Subcutaneous adipose tissue (tissue), 4 donors: ENCODE measurements around the gene KCNJ10. TPM values are rescaled to one million over a fixed set of nuclear protein-coding genes. Genes with fewer than 3 reads are reported as not detected.

ENCODE experiments used
- total RNA-seq, 4 donors: library from RNA; depleted of rRNA; stranded (reverse); fragments of >200 nt; gene quantifications; one replicate each; pipeline ENCODE4 v1.1.0, GENCODE V29; 2016
- TF ChIP-seq, protein P1 (sequence below): fragments of 450-650 bp; IDR thresholded peaks from one replicate; pipeline ENCODE4 v1.5.1; 2016; ENCODE audit warnings: low read depth, mild to moderate bottlenecking, control low read depth, antibody characterized with exemption, moderate library complexity

KCNJ10 gene
- total RNA-seq, 4 donors from 2014 or later = not detected

DNA sequence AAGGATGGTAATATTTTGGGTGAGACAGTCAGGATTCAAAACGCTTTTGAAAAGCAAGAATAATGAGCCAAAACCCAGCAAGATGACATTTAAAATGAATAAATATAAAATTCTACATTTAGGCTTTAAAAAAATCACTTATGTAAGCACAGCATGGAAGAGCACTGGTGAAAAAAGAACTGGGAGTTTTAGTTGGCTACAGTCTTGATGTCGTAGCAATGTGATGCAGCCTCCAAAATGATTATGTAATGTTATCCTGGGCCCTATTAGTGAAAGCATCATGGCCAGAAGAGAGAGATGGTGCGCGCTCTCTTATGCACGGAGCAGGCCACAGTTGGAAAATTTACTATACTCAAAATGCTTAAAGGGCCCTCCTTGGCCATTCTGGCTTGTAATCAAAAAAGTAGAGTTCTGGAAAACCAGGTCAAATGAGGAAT lies 16.5 kb upstream of the KCNJ10 start:
- TF ChIP-seq, protein P1, sequence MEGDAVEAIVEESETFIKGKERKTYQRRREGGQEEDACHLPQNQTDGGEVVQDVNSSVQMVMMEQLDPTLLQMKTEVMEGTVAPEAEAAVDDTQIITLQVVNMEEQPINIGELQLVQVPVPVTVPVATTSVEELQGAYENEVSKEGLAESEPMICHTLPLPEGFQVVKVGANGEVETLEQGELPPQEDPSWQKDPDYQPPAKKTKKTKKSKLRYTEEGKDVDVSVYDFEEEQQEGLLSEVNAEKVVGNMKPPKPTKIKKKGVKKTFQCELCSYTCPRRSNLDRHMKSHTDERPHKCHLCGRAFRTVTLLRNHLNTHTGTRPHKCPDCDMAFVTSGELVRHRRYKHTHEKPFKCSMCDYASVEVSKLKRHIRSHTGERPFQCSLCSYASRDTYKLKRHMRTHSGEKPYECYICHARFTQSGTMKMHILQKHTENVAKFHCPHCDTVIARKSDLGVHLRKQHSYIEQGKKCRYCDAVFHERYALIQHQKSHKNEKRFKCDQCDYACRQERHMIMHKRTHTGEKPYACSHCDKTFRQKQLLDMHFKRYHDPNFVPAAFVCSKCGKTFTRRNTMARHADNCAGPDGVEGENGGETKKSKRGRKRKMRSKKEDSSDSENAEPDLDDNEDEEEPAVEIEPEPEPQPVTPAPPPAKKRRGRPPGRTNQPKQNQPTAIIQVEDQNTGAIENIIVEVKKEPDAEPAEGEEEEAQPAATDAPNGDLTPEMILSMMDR = no peak

DNA sequence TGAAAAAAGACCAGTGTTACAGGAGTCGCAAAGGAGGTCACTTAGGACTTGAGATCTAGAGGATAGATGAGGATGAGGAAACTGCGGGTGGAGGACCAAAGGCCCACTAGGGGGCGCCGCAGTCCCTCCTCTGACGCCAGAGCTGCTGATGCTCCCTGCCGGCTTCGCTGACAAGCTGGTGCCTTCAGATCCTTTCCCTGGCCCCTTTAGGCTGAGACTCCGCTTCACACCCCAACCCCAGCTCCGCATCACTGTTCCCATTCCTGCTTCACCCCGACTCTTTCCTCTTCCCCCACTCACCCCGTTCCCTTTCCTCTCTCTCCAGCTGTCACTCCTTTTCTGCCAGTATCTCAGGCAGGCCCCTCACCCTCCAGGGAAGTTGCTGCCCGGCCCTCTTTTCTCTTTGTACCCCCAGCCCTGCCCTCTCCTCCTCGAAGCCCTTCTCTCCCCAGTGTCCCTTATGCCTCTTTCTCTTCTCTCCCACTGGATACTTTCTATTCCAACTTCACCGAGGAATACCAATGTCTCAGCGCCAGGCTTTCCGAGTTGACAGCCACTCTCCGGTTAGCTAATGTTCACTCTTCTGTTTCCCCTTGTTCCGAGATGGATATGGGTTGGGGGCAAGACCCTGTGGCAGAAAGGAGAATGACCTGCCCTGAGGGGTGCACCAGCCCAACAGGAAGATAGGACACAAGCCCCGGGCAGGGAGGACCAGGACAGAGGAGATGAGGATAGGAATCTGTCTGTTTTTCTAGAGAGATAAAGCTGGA lies 15.9 kb upstream of the KCNJ10 start:
- TF ChIP-seq, protein P1 = no peak

DNA sequence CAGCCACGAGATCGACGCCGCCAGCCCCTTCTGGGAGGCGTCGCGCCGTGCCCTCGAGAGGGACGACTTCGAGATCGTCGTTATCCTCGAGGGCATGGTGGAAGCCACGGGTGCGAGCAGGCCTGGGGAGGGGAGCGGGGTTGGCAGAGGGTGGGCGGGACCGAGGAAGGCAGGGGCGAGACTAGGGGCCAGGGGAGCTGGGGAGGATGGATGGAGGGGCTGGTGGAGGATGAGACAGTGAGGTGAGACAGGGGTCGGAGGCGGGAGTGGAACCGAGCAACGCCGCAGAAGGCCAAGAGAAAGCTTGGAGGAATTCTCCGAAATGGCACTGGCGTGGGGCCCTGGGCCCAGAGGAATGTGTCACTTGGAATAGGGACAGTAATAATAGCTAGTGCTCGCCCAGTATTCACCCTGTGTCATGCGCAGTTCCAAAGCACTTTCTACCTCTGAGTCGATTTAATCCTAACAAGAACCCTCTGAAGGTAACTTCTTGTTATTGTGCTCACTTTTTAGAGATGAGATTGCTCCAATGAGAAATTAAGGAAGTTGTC lies 14.9 kb upstream of the KCNJ10 start:
- TF ChIP-seq, protein P1 = no peak

DNA sequence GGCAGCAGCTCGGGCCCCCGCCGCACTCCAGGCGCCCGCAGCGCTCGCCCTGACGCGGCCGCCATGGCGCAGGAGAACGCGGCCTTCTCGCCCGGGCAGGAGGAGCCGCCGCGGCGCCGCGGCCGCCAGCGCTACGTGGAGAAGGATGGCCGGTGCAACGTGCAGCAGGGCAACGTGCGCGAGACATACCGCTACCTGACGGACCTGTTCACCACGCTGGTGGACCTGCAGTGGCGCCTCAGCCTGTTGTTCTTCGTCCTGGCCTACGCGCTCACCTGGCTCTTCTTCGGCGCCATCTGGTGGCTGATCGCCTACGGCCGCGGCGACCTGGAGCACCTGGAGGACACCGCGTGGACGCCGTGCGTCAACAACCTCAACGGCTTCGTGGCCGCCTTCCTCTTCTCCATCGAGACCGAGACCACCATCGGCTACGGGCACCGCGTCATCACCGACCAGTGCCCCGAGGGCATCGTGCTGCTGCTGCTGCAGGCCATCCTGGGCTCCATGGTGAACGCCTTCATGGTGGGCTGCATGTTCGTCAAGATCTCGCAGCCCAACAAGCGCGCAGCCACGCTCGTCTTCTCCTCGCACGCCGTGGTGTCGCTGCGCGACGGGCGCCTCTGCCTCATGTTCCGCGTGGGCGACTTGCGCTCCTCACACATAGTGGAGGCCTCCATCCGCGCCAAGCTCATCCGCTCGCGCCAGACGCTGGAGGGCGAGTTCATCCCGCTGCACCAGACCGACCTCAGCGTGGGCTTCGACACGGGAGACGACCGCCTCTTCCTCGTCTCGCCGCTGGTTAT lies 14.2 kb upstream of the KCNJ10 start:
- TF ChIP-seq, protein P1 = no peak

DNA sequence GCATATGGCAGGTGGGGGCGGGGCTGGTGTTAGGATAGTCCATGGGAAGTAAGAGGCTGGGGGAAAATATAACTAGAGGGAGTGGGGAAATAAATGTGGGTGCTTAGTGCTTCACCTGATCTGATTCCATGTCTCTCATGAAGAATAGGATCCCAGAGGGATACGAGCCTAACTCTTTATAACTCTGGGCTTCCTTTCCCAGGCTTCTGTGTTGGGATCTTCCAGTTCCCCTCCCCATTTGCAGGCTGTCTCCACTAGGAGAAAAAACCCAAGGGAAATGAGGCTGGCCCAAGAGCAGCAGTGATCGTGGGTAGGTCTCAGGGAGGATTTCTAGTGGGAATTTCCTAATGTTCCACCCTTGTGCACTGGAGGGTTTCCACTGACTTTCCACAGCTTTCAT lies 13.0 kb upstream of the KCNJ10 start:
- TF ChIP-seq, protein P1 = no peak

DNA sequence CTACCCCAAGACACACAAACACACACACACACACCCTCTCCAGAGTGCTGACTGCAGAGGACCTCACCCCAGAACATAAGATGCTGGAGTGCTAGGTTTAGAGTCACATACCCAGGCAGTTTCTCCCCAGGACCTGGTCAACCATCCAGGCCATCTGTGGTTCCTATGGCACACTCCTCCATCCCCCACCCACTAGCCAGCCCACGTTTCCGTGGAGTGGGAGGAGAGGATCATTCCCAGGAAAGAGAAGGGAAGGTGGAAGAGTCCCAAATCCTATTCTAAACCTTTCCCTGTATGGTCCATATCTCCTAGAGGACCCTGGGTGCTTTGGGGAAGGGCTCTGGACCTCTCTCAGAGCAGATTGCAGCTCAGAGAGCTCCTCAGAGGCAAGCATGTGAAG lies 12.5 kb upstream of the KCNJ10 start:
- TF ChIP-seq, protein P1 = no peak

DNA sequence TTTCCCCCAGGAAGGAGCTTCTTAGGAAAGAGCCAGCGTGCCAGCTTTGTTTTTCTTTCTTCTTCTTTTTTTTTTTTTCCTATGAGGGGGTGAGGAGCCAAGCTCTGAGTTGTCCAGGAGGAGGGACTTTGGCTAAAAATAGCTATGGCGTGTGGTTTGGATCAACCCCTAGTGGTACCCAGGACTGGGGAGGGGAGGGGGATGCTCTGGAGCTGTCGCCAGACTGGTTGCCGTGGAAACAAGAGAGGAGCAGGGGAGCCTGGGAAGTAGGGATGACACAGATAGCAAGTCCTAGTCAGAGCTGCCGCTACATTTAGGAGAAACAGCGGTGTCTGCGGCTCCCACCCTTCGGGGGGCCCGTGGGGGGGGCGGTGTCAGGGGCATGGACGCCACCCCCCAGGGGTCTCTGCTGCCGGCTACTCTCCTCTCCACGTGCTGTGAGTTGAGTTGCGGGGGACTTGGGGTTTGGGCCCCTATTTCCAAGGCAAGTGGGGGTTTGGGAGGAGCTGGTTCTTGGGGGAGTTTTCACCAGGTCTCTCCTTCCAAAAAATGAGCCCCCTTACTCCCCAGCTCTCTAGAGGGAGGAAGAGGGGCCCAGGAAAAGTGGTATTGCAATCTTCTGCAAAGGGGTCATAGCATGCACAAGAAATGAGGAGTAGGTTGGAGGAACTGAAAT lies 11.4 kb upstream of the KCNJ10 start, which contains the start of gene KCNJ9:
Gene KCNJ9, plus strand, starts transcription at position 278 of the 676 bp plus-strand sequence. CDS start 2,493 bp downstream, outside the sequence.
- TF ChIP-seq, protein P1 = no peak
